ENCODE data around the gene ARID1B.

Gene ARID1B

DNA sequence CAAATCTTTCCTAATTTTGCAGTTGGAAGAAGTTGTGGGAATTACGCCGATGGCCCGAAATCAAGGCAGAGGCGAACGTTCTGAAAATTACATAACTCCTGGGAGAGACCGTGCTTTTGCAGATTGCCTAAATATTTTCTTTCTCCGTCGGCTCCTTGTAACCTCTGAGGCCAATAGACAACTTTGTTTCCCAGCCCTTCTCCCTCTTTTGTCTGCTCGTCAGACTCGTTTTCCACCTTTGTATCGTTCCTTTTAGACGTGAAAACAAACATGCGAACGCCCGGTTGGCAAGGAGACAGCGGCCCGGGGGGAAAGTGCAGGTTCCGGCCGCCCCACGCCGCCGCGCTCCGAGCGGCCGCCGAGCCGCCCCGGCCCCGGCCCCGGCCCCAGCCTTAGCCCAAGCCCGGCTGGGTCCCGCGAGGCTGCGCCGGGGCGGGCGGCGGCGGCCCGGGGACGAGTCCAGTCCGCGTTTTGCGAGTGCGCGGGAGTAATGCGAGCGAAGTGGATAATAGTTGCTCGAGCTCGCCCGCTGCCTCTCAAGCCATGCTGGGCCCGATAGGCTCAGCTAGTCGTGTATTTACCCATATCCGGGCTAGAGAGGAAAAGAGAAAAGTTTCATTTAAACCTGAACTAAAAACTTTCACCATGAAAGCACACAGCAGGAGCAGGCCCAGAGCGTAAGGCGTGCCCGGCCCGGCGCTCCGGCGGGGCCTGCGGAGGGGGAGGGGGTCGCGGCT lies at the start of gene ARID1B:
Gene ARID1B, plus strand, starts transcription at position 539 of the 737 bp plus-strand sequence. CDS start 303 bp downstream, outside the sequence.
- DNase-seq (ENCODE audit: low read depth): no peak

DNA sequence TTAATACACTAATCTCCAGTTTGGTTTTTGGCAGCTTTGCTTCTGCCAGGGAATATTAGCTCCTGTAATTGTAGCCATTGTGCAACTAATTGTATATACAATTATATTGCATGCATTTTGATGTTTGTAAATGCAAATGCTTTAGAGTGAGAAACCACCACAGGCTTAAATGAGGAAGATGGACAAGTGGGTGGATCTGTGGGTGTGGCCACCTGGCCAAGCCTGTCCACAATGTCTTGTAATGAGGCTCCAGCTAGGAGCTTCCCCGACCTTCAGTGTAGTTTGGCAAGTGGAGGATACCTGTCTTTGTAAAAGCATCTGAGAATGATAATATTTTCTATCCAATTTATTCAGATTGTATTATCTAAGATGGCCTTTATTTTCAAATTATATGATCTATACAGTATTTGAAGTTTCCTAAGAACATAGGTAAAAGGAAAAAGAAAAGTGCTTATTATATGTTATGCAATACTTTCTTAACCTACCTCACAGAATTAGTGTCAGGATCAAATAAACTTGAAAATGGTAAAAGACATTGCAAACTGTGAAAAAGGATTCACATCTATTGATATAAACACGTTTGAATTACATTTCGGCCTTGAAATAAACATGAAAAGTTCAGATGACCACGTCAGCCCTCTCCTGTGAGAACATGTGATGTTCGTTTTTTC lies 49.3 kb upstream of the ARID1B start:
- no peak for DNase-seq (ENCODE audit: low read depth)

DNA sequence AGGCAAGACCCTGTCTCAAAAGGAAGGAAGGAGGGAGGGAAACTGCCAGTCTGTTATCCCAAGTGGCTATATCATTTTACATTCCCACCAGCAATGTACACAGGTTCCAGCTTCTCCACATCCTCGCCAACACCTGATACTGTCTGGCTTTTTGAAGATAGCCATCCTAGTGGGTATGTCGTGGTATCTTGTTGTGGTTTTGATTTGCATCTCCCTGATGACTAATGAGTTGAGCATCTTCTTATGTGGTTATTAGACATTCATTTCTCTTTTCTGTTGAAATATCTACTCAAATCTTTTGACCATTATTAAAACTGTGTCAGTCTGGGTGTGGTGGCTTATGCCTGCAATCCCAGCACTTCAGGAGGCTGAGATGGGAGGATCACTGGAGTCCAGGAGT lies 47.9 kb upstream of the ARID1B start:
- no peak for DNase-seq (ENCODE audit: low read depth)

DNA sequence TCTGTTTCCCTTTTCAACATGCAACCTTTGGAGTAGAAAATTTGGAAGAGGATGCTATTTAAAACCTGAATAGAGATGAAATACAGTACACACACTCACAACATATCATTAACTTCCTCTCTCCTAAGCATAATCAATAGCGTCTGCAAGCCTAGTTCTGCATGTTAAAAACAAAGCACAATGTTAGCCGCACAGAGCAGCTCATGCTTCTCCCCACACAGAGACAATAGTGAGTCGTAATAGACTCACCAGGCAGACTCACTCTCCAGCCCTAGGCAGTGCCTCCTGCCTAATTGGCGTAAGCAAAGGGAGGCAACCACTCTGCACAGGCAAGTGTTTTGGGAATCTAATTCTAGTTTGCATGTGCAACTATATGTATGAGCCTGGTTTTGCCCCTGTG lies 45.8 kb upstream of the ARID1B start:
- no peak for DNase-seq (ENCODE audit: low read depth)

- DNase-seq (ENCODE audit: low read depth): no peak
Observed at GRCh38 chr6:156735751-156736150, 41.4 kb upstream of the ARID1B start.

DNA sequence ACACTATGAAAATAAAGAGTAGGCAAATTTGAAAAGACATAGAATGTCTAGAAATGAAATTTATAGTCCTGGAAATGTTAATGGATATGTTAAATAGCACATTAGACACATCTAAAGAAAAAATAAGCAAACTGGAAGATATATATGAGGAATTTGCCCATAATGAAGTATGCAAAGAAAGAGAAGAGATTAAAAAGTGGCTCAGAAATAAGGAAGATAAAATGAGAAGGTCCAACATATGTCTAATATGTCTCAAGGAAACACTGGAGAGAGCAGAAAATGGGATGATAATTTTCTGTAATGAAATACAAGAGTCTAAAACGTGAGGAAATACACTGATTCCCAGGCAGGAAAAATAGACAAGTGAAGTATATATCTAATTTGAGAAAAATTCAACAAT lies 36.6 kb upstream of the ARID1B start:
- DNase-seq (ENCODE audit: low read depth): no peak

GRCh38 chr6:156741287-156742073 lies 35.7 kb upstream of the ARID1B start:
- DNase-seq (ENCODE audit: low read depth): no peak

DNA sequence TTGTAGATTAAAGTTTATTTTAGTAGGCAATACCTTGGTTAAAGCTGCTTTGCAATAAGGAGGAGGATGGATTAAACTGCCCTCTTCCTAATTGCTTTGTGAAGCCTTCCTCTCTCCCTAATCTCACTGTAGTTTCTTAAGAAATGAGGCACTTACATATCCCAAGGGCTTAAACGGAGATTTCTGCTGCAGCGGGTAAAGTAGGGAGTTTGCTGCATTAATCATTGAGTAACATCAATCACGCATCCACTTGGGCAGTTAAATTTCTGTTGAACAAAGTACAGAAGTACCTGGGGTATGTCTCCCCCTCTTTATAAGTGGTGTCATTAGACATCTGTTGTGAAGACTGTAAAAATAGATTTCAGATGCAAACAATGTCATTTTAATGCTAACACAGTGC lies 29.5 kb upstream of the ARID1B start:
- DNase-seq (ENCODE audit: low read depth): no peak

- DNase-seq (ENCODE audit: low read depth): no peak
Observed at GRCh38 chr6:156748504-156748903, 28.7 kb upstream of the ARID1B start.

DNA sequence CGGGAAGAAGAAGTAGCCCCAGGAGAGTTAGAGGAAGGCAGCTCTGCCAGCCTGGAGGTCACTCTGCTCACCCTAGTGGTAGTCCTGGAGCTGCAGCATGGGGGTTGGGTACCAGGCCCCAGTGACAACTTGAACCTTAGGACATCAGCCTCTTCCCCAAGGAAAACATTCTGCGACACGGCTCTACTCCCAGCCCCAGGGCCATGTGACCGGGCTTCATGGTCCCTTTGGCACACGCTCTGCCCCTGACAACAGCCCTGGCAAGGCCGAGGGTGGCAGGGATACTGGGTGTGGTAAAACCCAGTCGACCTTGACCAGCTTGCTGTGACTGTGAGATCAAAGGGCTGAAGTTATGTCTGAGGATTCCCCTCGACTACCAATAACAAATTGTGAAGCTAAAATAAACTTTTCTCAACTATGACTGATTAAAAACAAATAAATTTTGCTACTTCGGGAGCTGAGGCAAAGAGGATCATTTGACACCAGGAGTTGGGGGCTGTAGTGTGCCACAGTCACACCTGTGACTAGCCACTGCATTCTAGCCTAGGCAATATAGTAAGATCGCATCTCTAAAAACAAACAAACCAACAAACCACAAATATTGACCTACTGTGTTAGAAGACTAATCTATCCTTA lies 24.4 kb upstream of the ARID1B start:
- no peak for DNase-seq (ENCODE audit: low read depth)

- DNase-seq (ENCODE audit: low read depth): no peak
Observed at GRCh38 chr6:156756630-156757610, 20.3 kb upstream of the ARID1B start.

GRCh38 chr6:156757849-156758248 lies 19.3 kb upstream of the ARID1B start:
- DNase-seq (ENCODE audit: low read depth): no peak

GRCh38 chr6:156760377-156760776 lies 16.8 kb upstream of the ARID1B start:
- no peak for DNase-seq (ENCODE audit: low read depth)

GRCh38 chr6:156762547-156762946 lies 14.6 kb upstream of the ARID1B start:
- no peak for DNase-seq (ENCODE audit: low read depth)

DNA sequence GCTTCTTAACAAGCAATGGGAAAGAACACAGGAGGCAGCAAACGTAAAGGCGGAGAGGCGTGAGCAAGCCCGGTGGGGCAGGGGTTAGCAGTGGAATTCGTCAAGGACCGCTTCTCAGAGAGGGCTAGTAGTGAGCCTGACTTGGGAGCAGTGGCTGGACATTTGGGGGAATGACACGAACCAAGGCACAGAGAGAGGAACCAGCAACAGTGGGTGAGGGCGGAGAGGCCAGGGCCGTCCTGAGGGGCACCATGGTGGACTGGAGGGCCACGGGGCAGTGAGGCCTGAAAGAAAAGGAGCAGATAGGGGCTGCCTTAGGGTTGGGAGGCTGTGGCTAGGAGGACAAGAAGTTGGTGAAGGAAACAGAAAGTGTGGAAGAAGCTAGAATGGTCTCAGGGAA lies 12.1 kb upstream of the ARID1B start:
- no peak for DNase-seq (ENCODE audit: low read depth)

DNA sequence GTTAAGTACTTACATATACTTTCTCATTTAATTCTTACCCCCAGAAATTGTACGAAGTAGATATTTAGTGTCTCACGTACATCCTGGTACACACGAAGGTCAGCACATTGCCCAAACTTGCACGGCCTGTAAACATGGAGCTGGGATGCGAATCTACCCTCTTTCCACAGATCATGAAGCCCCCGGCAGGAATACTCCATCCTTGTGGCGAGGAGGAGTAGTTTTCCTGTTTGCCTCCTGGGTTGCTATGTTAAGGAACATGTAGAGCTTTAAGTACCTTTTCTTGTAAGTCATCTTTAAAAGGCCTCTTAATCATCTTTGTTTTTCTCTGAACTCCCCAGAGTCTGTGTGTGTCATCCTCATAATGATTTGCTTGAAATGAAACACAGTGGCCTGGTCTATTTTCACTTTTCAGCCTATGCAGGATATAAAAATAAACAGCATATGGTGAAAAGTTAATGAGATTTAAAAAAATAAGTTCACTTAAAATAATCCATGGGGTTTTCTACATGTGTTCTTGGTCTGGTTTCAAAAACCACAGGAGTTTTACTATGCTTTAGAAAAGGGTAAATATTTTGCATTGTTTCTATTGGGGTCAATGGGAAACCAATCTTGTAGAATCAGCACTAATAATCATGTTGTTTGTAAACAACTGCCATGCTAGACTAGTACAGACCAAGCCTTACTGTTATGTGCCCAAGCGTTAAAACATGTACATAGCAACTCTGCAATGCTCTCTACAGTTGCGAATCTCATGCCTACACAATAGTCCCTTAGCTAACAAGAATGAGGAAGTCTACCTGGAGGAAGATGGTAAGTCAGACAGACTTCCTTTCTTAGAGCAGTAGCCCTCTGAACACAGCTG lies 9.3 kb upstream of the ARID1B start:
- no peak for DNase-seq (ENCODE audit: low read depth)

GRCh38 chr6:156771047-156771446 lies 6.1 kb upstream of the ARID1B start:
- DNase-seq (ENCODE audit: low read depth): no peak

DNA sequence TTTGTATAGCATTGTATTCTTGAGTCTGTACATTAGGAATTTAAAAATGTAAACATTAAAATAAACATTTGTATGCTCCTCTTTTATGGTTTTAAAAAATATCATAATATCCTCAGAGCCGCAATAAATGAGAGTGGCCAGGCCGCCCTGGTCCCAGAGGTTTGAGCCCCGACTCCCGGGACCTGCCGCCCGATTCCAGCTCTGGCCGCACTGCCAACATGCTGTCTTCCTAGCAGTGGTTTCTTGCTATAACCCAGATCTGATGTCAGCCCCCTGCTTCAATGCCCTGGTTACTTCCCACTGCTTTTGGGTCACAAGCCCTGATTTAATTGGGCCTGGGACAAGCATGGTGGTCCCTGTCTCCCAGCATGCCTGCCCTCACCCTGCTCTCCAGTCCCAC lies 5.4 kb upstream of the ARID1B start:
- no peak for DNase-seq (ENCODE audit: low read depth)

DNA sequence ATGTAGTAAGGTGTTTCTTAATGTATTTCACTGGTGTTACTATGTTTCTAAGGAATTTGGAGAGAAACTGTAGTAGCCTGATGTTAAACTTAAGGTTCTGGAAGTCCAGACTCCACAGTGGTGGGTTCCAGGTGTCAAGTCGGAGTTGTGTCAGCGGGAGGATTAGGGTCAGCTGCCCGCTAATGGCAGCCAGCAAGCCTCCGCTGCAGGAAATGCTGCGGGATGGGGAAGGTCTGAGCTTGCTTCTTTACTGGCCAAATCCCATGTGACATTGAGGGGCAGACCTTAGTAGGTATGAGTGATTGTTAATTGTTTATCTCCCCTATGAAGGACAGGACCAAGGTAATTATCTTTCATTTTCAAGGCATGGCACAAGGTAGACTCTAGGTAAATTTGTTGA lies 3.7 kb upstream of the ARID1B start:
- no peak for DNase-seq (ENCODE audit: low read depth)
